GM12891 (cell line): ENCODE data around the gene KCNK1.

Experiments used
- DNase-seq: peaks from one replicate; pipeline ENCODE4 v3.0.0; 2011; ENCODE audit warnings: low spot score; ENCODE audit not compliant: insufficient read length
- FAIRE-seq: peaks from 2 replicates; lab custom pipeline; 2011; peaks lifted over from hg19 to GRCh38; lab: Jason Lieb, UNC
- PAX5 ChIP-seq: IDR thresholded peaks from 2 replicates; pipeline ENCODE4 v1.6.1; 2011; ENCODE audit warnings: low read length, moderate library complexity, mild to moderate bottlenecking; ENCODE audit not compliant: insufficient read depth, severe bottlenecking
- POLR2A ChIP-seq: IDR thresholded peaks from 2 replicates; pipeline ENCODE4 v1.6.1; 2011; ENCODE audit warnings: low read depth, low read length, control low read depth
- POLR2AphosphoS5 ChIP-seq: IDR thresholded peaks from 2 replicates; pipeline ENCODE4 v1.6.1; 2011; ENCODE audit warnings: low read depth, low read length, control low read depth
- POU2F2 ChIP-seq: IDR thresholded peaks from 2 replicates; pipeline ENCODE4 v1.6.1; 2011; ENCODE audit warnings: low read depth, mild to moderate bottlenecking, control low read depth, low read length, moderate library complexity
- SPI1 ChIP-seq: IDR thresholded peaks from 2 replicates; pipeline ENCODE4 v1.6.1; 2011; ENCODE audit warnings: low read depth, low read length, control low read depth
- TAF1 ChIP-seq: IDR thresholded peaks from 2 replicates; pipeline ENCODE4 v1.6.1; 2011; ENCODE audit warnings: low read depth, low read length, control low read depth

Gene KCNK1

DNA sequence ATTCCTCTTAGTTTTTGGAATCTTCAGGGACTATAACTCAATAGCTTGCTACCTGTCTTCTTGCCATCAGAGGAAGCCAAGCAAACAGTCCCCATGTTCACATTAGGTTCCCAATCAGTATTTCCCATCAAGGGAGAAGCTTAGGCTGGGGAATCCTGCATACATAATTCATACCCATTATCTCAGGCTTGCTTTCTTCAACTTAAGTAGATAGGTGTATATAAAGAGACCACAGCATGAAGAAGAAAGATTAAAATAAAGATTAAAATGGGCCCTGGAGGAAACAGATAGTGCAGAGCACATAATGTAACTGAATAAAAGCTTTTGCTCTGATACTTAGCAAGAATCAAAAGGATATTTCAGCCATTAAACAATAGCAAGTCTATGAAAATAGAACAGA is 29.0 kb upstream of the KCNK1 start:
- no peak for TF ChIP-seq PAX5
- TF ChIP-seq POLR2A, result no peak
- TF ChIP-seq POLR2AphosphoS5, result no peak
- TF ChIP-seq SPI1, result no peak
- no peak for TF ChIP-seq POU2F2
- no peak for TF ChIP-seq TAF1
- DNase-seq (no peak), FAIRE-seq (no peak)

DNA sequence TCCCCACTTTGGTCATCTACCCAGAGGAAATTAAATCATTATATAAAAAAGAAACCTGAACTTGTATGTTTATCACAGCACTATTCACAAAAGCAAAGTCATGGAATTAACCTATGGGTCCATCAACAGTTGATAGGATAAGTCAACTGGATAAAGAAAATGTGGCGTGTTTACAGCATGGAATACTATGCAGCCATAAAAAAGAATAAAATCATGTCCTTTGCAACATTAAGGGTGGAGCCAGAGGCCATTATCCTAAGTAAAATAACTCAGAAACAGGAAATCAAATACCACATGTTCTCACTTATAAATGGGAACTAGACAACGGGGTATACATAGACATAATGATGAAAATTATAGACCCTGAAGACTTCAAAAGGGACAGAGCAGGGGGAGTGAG is 27.6 kb upstream of the KCNK1 start:
- DNase-seq (no peak), FAIRE-seq (no peak)
- TF ChIP-seq POU2F2 (no peak), TAF1 (no peak), PAX5 (no peak), SPI1 (no peak), POLR2A (no peak), POLR2AphosphoS5 (no peak)

- no peak for DNase-seq
- TF ChIP-seq POU2F2 (no peak), POLR2A (no peak), PAX5 (no peak), POLR2AphosphoS5 (no peak), TAF1 (no peak), SPI1 (no peak)
- no peak for FAIRE-seq
Observed at GRCh38 chr1:233587196-233587595, 26.7 kb upstream of the KCNK1 start.

DNA sequence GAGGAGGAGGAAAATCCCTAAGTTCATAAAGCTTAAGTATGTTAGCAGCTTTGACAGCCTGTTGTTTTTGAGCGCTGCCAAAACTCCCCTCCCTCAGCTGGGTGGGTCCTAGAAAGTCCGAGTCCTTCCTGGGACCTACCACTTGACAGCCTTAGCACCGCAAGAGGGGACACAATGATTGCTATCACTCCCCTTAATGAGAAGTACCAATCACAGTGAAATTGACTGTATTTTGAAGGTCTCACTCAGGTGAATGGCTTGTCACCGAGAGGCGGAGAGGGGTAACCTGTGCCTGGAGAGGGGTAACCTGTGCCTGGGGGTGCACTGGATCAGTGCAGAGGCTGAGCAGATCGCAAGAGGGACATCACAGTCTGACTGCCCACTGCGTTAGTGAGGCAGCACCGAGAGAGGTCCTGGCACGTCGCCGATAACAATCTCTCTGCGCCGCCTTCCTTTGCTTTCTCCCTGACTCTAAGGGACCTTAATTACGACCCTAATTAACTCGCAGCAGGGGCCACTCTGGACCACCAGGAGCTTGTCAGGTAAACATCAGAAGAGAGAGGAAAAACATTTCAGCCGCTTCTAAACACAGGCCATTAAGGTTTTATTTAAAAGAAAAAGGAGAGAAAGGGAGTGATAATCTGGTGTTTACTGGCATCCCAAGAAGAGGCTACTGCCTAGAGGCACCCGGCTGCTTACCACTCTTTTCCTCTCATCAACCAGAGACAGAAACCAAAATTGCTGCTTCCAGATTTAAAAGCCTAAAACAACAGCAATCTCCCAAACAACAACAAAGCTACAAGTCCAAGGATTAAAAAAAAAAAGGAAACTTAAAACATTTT is 25.7 kb upstream of the KCNK1 start:
- DNase-seq, result no peak
- FAIRE-seq, result no peak
- TF ChIP-seq PAX5 (no peak), POLR2A (no peak), TAF1 (no peak), POU2F2 (no peak), POLR2AphosphoS5 (no peak), SPI1 (no peak)

DNA sequence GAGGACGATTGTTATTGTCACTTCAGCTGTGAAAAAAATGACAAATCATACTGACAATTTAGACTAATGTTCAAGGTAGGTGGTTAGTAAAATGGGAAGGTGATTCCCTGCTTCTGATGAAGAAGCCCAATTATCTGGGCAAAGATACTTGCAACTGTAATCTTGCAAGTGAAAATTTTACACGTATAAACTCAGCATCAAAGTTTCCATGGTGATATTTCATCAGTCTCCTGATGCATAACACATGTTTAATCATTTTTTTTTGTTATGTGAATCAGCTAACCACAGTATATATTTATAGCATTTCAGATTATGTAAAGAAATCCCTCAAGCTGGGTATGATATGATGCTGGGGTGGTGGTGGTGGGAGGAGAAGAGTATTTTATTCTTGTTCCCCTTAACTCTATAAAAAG is 16.4 kb upstream of the KCNK1 start:
- DNase-seq, result no peak
- no peak for FAIRE-seq
- no peak for TF ChIP-seq TAF1
- TF ChIP-seq POLR2AphosphoS5, result no peak
- no peak for TF ChIP-seq POLR2A
- no peak for TF ChIP-seq POU2F2
- no peak for TF ChIP-seq SPI1
- TF ChIP-seq PAX5, result no peak

DNA sequence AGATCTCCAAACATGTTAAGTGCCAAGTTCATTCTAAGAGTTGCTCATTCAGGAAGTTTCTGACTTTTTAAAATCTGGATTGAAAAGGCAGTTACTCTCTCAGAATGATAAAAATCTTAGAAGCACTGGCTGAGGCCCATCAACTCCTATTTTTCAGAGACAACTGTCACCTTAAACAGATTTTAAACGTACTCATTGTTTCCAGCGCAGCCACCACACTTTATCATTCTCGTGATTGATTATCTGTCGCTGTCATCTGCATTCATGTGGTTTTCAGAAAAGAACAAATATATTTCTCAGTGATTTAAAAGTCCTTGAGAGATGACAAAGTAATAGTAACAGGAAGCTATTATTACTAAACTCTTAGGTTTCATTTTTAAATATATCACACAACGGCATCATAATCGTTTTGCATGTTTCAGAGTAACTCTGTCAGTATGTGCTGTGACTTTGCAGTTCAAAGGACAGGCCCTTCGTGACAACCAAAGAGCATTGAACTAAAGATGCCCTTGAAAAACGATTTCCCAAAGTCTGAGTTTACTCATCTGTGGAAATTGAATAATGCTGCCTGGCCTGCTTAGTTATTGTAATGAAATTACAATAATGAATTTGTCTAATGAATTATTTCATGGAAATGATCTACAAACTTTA is 14.9 kb upstream of the KCNK1 start:
- TF ChIP-seq POLR2A (no peak), POU2F2 (peak; percentile 42; the same call in 1 of the 2 replicates)
- FAIRE-seq (no peak), DNase-seq (no peak)

- DNase-seq, result no peak
- no peak for TF ChIP-seq SPI1
- TF ChIP-seq POLR2A, result no peak
- TF ChIP-seq POLR2AphosphoS5, result no peak
- peak; percentile 10 for TF ChIP-seq PAX5
- no peak for TF ChIP-seq POU2F2
- no peak for TF ChIP-seq TAF1
- FAIRE-seq, result peak; percentile 62
Observed at GRCh38 chr1:233599542-233600073, 14.3 kb upstream of the KCNK1 start.

- no peak for FAIRE-seq
- no peak for DNase-seq
- TF ChIP-seq POU2F2, result no peak
- no peak for TF ChIP-seq POLR2A
- no peak for TF ChIP-seq PAX5
- TF ChIP-seq TAF1, result no peak
- TF ChIP-seq SPI1, result no peak
- no peak for TF ChIP-seq POLR2AphosphoS5
Observed at GRCh38 chr1:233600488-233600887, 13.4 kb upstream of the KCNK1 start.

DNA sequence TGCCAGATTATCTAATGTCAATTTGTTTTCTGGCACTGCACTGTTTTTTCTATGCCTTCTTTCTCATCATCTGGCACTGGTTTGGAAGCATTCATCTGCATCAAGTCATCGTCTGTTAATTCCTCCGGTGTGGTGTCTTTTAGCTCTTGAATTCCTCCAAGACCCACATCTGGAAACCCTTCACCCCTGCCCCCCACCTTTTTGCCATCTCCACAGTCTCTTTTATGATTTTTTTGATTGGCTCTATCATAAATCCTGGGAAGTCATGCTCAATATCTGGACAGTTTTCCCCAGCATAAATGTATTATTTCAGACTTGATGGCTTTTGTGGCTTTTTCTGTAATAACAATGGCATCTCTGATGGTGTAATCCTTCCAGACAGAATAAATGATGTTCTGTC is 10.4 kb upstream of the KCNK1 start:
- no peak for TF ChIP-seq POLR2A
- no peak for TF ChIP-seq SPI1
- TF ChIP-seq TAF1, result no peak
- TF ChIP-seq POLR2AphosphoS5, result no peak
- no peak for TF ChIP-seq POU2F2
- TF ChIP-seq PAX5, result no peak
- FAIRE-seq (no peak), DNase-seq (no peak)
